HG03558 (cell line): ENCODE data around the gene ADGRV1.
"Not testable (repeated sequence)": the region's sequence is repeated elsewhere in the genome, so short reads cannot be mapped to it uniquely, and the experiment has no call there.

Experiments
- ATAC-seq: cut with Tn5 transposase; IDR thresholded peaks from one replicate; pipeline ENCODE4 v1.9.1; 2021; ENCODE audit warnings: moderate number of reproducible peaks; ENCODE audit not compliant: unreplicated experiment; ENCODE audit errors: extremely low read depth

ADGRV1 gene

DNA sequence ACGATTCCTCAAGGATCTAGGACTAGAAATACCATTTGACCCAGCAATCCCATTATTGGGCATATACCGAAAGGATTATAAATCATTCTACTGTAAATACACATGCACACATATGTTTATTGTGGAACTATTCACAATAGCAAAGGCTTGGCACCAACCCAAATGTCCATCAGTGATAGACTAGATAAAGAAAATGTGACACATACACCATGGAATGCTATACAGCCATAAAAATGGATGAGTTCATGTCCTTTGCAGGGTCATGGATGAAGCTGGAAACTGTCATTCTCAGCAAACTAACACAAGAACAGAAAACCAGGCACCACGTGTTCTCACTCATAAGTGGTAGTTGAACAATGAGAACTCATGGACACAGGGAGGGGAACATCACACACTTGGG, 241.9 kb downstream of the ADGRV1 start:
- not testable (repeated sequence) for ATAC-seq

DNA sequence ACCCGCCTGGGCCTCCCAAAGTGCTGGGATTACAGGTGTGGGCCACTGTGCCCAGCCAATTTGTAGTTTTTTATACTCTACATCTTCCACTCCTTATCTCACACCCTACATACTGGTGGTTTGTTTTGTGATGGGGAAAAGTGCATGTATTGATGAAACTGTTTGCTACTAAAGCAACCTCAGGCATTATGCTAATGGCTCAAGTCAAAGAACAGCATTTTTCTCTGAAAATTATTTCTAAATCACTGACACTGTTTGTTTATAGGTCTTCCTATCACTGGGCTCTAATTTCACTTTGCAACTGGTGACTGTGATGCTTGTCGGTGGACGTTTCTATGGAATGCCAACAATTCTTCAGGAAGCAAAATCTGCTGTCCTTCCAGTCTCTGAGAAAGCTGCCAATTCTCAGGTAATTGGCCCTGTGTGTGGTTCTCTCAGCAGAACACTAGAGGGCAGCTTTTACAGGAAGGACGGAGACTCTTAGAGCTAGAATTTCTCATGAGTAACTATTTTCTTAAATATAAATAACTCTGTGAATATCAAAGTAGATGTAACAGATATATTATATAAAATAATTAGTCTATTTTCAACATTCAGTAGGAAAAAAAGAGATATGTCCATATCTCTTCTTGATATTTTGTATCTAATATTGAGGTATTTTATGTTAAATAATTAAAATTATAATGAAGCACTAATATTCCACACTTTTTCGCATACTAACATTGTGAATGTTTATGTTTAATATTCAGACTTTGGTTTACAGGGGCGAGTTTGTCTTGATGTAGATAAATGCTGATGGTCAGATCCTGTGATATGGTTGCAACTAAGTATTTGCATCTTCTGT, 244.1 kb downstream of the ADGRV1 start:
- no peak for ATAC-seq

DNA sequence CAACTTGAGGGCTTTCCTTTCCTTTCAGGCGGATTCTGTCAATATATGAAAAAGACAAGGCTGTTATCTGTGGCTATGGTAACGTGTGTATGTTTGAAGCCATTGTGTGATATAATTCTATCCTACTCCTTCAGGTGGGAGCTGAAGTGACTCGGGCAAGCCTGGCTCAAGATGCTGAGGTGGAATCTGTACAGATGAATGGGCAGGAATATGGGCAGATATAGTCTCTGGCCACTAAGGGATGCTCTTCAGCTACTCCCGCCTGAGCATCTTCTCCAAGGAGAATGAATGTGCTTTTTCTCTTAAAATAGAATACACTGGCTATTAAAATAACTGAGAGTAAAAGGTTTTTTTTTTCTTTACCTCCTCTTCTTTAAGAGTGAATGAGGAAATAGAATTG, 244.8 kb downstream of the ADGRV1 start:
- no peak for ATAC-seq

DNA sequence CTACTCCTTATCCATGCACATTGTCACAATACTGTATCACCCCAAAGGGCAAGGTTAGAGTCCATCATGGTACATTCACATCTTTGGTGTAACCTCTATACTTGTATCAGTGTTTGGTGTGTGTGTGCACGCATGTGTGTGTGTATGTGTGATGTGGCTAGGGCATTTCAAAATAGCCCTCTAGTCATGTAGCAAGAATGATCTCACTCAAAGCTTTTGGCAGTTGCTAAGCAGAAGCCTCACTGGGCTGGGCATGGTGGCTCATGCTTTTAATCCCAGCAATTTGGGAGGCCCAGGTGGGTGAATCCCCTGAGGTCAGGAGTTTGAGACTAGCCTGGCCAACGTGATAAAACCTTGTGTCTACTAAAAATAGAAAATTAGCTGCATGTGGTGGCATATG, 245.3 kb downstream of the ADGRV1 start:
- no peak for ATAC-seq

DNA sequence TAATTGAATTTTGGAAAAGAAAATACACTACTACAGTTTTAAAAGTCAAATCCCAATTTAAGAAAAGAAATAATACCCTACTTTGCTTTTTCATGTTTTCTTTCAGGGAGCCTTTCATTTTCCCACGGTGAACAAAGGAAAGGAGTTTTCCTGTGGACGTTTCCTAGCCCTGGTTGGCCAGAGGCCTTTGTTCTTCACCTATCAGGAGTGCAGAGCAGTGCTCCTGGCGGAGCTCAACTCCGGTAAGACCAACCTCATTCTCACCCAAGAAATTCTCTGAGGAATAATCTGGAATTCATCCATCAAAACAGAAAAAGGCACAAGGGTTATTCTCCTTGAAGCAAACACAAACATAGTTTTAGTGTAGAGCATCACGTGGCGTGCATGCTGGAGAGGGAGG, 248.9 kb downstream of the ADGRV1 start:
- no peak for ATAC-seq

DNA sequence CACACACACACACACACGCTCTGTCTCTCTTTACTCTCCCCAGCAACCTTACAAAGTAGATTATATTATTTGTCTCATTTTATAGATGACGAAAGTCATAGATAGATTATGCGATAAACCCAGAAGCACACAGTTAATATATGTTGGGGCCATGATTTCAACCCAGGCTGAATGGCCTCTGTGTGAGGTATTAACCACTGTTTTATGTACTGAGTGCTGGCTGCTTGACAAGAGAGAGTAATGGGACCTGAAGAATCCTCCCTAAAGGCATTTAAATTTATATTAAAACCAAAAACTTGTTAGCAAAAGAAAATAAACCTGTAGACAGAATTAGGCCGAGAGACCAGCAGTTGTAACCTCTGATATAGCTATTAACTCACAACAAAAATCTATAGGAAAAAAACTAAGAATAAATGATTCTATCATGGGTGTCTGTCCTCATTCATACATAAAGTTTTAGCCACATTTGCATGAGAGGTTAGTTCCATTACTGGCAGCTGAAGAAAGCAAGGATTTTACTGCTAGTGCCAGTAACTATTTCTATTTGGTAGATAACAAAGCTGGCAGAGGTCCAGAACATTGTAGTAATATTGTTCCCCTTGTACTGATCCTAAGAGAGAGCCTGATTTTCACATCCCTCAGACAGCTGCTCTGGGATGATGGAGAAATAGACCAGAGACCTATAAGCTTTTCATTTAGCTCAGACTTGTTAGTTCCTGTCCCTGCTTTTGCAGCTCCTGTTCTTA, 250.9 kb downstream of the ADGRV1 start:
- no peak for ATAC-seq

DNA sequence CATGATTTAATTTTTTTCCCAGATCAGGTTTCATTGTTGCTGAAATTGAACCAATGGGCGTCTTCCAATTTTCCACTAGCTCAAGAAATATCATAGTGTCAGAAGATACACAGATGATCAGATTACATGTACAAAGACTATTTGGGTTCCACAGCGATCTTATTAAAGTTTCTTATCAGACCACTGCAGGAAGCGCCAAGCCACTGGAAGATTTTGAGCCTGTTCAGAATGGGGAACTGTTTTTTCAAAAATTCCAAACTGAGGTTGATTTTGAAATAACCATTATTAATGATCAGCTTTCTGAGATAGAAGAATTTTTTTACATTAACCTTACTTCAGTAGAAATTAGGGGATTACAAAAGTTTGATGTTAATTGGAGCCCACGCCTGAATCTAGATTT, 251.6 kb downstream of the ADGRV1 start:
- ATAC-seq: no peak

DNA sequence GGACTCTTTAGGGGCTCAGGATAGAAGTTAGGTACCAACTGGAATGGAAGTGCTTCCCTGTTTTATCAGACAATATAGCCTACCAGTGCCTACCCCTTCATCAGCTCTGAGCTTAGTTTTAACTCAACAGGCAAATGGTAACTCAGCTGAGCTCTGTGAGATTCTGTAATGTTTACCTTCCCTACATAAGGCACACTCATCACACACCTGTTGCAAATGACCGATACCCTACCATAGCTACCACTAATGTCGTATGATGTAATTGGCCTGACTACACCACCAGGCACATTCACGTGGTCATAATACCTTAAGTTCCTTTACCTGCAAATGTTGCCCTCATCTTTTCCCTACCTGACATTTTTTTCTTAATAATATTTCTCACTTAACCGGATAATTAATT, 254.8 kb downstream of the ADGRV1 start:
- ATAC-seq: no peak

DNA sequence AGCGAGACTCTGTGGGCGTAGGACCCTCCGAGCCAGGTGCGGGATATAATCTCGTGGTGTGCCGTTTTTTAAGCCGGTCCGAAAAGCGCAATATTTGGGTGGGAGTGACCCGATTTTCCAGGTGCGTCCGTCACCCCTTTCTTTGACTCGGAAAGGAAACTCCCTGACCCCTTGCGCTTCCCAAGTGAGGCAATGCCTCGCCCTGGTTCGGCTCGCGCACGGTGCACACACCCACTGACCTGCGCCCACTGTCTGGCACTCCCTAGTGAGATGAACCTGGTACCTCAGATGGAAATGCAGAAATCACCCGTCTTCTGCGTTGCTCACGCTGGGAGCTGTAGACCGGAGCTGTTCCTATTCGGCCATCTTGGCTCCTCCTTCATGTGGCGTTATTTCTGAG, 263.5 kb downstream of the ADGRV1 start:
- ATAC-seq: not testable (repeated sequence)

DNA sequence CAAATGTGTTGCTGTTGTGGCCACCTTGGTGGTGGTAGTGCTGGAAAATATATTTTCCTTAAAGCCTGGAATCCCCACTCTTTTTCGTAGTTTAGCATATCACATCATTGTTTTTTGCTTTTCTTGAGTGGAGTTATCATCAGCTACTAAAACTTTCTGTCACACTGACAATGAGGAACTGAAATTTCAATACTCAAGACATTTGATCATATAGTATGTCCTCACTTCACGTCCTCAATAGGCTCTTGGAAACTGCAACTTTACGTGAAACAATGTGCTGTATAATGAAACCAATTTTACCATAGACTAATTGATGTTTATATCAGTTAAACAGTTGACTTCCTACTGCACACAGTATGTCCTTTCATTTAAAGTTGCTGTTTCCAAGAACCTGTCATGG, 265.8 kb downstream of the ADGRV1 start:
- no peak for ATAC-seq

DNA sequence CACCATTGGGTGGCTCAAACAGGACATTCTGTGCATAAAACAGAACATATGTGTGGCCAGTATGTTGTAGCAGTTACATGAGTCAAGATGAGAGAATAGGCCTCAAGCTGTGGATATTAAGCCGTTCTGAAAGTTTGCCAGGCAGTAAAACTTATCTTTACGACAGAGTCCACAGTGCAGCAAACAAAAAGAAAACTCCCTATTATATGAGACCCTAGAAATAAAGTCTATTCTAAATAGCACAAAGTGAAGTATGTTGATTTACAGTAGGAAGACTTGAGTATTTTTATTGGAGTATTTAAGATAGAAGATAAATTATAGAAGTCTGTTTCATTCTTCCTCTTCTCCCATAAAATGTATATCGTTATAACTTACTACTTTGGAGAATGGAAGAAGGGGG, 271.5 kb downstream of the ADGRV1 start:
- no peak for ATAC-seq

DNA sequence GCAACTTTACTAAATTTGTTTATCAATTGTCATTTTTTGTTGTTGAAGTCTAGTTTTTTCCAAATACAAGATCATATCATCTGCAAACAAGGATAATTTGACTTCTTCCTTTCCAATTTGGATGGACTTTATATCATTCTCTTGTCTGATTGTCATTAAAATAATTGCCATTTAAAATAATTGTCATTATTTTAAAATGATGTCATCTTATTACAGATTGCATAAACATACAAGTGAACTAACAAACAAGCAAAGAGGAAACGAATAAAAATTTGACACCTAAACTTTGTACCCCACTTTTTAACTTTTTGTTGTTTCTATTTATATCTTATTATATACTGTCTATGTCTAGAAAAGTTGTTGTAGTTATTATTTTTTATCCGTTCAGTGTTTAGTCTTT, 275.2 kb downstream of the ADGRV1 start:
- ATAC-seq: no peak

DNA sequence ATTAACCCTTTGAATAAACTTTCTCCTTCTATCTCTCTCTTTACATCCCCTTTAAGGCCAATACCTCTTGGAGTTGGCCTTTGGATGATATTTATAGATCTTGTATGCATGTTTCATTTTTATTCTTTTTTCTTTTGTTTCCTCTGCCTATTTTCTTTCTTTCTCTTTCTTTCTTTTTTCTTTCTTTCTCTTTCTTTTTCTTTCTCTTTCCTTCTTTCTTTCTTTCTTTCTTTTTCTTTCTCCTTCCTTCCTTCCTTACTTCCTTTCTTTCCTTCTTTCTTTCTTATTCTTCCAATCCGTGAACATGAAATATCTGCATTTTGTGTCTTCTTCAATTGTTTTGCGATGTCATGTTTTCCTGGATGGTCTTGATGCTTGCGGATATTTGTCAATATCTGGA, 276.1 kb downstream of the ADGRV1 start:
- no peak for ATAC-seq

DNA sequence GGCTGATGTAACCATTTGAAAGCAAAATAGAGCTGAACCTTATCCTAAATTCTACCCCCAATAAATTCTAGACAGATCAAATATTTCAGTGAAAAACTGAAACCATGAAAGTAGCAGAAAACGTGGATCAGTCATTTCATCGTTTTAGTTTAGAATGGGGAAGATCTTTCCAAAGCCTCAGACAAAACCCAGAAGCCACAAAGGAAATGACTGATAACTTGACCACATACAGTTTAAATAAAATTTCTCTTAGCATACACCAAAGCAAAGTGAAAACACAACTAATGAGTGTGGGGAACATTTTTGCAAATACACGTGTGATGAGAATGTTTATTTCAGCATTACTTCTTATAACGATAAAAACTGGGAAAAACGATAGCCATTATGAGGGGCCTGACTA, 284.8 kb downstream of the ADGRV1 start:
- ATAC-seq: no peak

DNA sequence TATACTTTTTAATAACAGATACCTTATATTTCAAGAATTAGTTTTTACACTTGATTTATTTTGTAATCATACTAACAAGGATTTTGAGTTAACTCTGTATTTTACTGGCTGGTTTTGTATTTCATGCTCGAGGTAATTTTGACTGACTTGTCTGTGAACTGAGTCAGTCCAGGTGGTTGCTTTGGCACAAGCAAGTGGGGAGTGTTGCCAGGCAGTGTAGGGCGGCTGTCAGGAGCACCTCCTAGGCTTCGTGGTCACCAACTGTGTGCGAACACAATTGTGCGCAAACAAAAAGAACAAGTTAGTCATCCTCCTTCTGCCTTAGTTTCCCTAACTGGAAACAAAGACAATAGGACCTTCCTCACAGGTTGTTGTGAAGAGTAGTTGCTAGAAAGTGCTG, 286.3 kb downstream of the ADGRV1 start:
- ATAC-seq: no peak

DNA sequence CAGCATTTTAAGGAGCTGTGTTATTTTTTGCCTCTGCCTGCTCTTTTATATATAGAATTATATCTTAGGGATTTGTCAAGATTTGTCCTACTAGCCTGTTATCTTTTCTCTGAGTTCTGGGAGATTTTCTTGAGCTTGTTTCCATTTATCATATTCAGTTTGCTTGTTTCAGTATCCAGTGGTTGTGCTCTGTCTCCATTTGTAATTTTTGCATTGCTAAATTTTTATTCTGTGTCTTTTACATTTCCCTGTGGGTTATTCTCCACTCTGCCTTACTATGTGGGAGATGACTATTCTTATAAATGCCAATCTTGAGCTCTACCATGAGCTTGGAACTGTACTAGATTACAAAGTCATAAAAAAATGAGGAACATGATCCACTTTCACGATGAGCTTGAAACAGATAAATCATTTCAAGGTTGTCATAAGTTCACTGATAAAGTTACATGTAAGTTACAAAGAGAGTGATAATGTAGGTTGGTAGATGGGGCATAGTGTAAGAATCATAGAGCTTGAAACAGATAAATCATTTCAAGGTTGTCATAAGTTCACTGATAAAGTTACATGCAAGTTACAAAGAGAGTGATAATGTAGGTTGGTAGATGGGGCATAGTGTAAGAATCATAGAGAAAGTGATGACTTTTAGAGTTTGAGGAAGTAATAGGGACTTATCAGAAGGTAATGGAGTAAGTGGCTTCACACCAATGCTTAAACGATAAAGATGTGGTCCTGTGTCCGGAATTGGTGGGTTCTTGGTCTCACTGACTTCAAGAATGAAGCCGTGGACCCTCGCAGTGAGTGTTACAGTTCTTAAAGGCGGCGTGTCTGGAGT, 287.3 kb downstream of the ADGRV1 start:
- no peak for ATAC-seq

DNA sequence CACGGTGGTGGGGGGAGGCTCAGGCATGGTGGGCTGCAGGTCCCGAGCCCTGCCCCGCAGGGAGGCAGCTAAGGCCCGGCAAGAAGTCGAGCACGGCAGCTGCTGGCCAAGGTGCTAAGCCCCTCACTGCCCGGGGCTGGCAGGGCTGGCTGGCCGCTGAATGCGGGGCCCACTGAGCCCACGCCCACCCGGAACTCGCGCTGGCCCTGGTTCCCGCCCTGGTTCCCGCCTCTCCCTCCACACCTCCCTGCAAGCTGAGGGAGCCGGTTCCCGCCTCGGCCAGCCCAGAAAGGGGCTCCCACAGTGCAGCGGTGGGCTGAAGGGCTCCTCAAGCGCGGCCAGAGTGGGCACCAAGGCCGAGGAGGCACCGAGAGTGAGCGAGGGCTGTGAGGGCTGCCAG, 289.0 kb downstream of the ADGRV1 start:
- ATAC-seq: not testable (repeated sequence)

DNA sequence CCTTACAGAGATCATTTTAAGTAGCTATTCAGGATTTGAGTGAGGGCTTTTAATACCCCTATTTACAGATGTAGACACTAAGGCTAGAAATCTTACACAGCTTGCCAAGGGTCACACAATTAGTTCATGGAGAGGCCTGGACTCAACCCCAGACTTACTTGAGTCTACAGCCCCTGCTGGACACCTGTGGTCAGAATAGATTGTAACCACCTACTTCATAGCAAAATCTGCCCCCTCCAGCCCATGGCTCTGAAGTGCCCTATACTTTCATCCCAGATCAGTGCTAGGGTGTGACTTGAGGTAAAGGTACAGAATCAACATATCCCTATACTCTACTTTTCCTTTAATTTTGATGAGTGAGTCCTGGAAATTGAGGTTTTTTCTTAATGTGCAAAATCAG, 291.3 kb downstream of the ADGRV1 start:
- no peak for ATAC-seq

DNA sequence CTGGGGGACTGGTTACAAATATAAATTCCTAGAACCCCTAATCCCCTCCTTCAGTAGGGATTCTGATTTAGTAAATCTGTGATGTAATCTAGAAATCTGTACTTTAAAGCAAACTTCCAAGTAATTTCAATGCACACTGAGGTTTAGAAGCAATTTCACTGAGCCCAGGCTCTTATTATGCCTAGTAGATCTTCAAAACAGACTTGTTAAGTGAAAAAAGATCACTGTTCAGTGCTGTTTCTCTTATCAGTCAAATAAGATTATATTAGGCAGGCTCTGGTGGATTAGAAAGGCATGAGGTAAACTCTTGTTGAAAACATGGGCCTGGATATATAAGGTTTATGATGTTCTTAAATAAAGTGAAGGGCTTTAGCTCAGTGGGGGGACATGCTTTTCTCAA, 293.9 kb downstream of the ADGRV1 start:
- ATAC-seq: no peak

DNA sequence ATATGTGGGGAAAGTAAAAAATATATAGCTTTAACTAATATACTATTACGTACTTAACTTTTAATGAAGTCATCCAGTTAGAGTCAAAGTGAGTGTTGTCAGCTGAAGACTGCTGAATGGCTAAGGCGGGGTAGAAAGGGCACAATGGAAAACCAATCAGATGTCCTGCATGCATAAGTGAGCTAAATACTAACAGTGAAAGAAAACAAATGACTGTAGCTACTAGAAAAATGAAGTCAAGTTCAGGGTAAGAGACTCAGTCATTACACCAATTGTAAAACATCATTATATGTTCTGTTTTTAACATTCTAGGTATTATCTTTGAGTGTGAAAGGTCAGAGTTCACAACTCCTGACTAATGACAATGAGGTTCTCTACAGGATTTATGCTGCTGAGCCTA, 295.2 kb downstream of the ADGRV1 start:
- no peak for ATAC-seq

DNA sequence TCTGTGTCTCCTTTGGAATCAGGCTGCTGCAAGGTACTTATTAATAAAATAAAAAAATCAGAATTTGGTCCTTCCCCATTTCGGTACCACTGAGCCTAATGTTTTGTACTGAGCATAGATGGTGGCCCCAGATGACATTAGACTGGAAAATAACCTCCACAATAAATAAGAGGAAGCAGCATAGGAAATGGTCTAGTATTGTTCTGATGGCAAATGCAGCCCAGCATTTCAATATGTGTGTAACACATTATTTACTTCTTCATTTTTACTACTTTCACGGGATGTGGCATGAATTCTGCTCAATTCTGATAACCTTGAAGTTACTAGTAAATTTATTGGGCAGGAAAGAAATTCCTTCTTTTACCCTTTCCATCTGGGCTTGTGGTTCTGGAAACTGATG, 295.6 kb downstream of the ADGRV1 start:
- ATAC-seq: no peak
